ENCODE data around the gene PEAK1. TPM values are rescaled to one million over a fixed set of nuclear protein-coding genes. Genes with fewer than 3 reads are reported as not detected.
"Not testable (repeated sequence)": the region's sequence is repeated elsewhere in the genome, so short reads cannot be mapped to it uniquely, and the experiment has no call there.

The PEAK1 gene
- total and polyA plus RNA-seq, 4 donors: 8.6 to 147 (median 40.2) TPM

DNA sequence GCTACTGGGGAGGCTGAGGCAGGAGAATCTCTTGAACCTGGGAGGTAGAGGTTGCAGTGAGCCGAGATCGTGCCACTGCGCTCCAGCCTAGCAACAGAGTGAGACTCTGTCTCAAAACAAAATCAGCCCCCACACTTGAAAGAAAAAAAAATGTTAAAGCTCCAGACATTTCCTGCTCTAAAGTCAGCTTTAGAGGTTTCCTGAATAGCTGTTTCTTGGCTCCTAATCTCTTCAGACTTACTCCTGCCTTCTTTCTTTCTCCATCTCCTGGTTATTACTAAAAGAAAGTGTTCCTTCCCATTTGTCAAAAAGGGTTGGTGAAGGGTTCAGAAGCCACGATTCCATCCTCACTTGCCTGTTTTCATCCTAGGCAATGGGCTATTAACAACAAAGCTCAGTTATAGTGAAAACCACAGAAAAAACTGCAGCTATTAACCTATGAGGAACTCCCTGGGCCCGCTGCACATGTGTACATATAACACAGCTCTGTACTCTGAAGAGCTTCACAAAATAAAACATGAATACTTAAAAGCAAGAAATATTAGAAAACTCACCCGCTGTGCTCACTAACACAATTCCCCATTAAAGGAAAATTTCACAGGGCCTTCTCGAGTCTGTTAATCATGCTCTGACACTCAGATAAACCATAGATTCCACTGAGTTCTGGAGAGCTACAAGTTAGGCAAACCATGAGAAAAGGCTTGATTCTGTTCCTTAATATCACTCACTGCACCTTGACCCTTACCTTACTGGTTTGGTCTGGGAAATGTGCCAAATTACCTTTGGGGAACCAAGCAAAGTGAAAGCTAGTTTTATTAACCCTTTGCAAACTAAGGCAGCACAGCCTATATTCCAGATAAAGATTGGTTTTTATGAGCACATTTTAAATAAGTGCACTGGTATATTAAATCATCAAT is 259.1 kb downstream of the PEAK1 start:
- Histone ChIP-seq H3K27ac (ENCODE audit: low read depth in 1 of 2, low read length in 1 of 2) (peak overlapping the region in 1 of 2 donors; percentile 24), H3K27me3 (ENCODE audit: control insufficient read depth in 3 of 3, insufficient read depth in 3 of 3, low read length in 2 of 3) (no peaks in the 10 kb centered on the region), H3K9ac (ENCODE audit: insufficient read depth in 1 of 2, low read length in 2 of 2) (no peak overlapping the region), H3K4me1 (ENCODE audit: control insufficient read depth in 5 of 5, insufficient read depth in 5 of 5, low read length in 5 of 5) (peaks cover 0 to 9% (median 0%) of the 10 kb centered on the region in 5 donors), H3K36me3 (ENCODE audit: control insufficient read depth in 4 of 4, insufficient read depth in 4 of 4, low read length in 4 of 4) (peaks cover 4 to 20% (median 17%) of the 10 kb centered on the region in 4 donors), H3K9me3 (ENCODE audit: control insufficient read depth in 4 of 4, insufficient read depth in 3 of 4, low read length in 3 of 4) (peaks cover 0 to 3% (median 0%) of the 10 kb centered on the region in 4 donors), H3K4me3 (no peak overlapping the region)
- TF ChIP-seq, protein P1, sequence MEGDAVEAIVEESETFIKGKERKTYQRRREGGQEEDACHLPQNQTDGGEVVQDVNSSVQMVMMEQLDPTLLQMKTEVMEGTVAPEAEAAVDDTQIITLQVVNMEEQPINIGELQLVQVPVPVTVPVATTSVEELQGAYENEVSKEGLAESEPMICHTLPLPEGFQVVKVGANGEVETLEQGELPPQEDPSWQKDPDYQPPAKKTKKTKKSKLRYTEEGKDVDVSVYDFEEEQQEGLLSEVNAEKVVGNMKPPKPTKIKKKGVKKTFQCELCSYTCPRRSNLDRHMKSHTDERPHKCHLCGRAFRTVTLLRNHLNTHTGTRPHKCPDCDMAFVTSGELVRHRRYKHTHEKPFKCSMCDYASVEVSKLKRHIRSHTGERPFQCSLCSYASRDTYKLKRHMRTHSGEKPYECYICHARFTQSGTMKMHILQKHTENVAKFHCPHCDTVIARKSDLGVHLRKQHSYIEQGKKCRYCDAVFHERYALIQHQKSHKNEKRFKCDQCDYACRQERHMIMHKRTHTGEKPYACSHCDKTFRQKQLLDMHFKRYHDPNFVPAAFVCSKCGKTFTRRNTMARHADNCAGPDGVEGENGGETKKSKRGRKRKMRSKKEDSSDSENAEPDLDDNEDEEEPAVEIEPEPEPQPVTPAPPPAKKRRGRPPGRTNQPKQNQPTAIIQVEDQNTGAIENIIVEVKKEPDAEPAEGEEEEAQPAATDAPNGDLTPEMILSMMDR (IDR thresholded peaks at IDR 0.05; ENCODE audit: control extremely low read depth, extremely low read depth): no peak
- WGBS, 2 donors: 28 to 45% methylated on average over 7 of the region's 7 CpGs
- DNase-seq (peak in 2 of 3 donors; percentile 49 to 77), ATAC-seq (ENCODE audit: insufficient read depth, low FRiP score) (no peak)

GRCh38 chr15:77156000-77156399 is 263.9 kb downstream of the PEAK1 start:
- H3K27ac ChIP-seq (ENCODE audit: low read depth in 1 of 2, low read length in 1 of 2); H3K9ac ChIP-seq (ENCODE audit: insufficient read depth in 1 of 2, low read length in 2 of 2); H3K9me3 ChIP-seq (ENCODE audit: control insufficient read depth in 4 of 4, insufficient read depth in 3 of 4, low read length in 3 of 4); H3K4me3 ChIP-seq; DNase-seq; H3K27me3 ChIP-seq (ENCODE audit: control insufficient read depth in 3 of 3, insufficient read depth in 3 of 3, low read length in 2 of 3); ATAC-seq (ENCODE audit: insufficient read depth, low FRiP score); H3K4me1 ChIP-seq (ENCODE audit: control insufficient read depth in 5 of 5, insufficient read depth in 5 of 5, low read length in 5 of 5): not testable (repeated sequence)
- WGBS, 2 donors: 77 to 87% methylated on average over 11 of the region's 11 CpGs
- H3K36me3 ChIP-seq (ENCODE audit: control insufficient read depth in 4 of 4, insufficient read depth in 4 of 4, low read length in 4 of 4): peaks cover 4 to 20% (median 17%) of the 10 kb centered on the region in 4 donors

DNA sequence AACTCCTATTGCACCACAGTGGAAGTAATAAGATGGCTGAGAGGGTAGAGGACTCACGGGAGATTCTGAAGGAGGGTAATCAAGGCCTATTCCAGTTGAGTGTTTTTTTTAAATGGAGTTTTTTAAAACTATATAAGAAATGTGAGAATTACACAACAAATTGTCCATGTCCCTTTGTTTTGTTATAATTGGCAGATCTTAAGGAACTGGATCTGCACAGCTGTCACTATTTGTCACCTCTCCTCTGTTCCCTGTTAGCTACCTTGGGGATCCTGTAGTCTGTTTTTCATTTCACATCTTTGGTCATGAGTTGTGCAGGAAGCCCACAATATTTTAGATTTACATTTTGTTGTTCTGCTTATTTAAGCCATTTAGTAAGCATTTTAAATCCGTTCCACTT is 271.7 kb downstream of the PEAK1 start:
- H3K4me3 ChIP-seq: no peak overlapping the region
- no peak overlapping the region for H3K9ac ChIP-seq (ENCODE audit: insufficient read depth in 1 of 2, low read length in 2 of 2)
- ATAC-seq (ENCODE audit: insufficient read depth, low FRiP score) (no peak), DNase-seq (no peak)
- no peaks in the 10 kb centered on the region for H3K9me3 ChIP-seq (ENCODE audit: control insufficient read depth in 4 of 4, insufficient read depth in 3 of 4, low read length in 3 of 4)
- no peaks in the 10 kb centered on the region for H3K27me3 ChIP-seq (ENCODE audit: control insufficient read depth in 3 of 3, insufficient read depth in 3 of 3, low read length in 2 of 3)
- H3K36me3 ChIP-seq (ENCODE audit: control insufficient read depth in 4 of 4, insufficient read depth in 4 of 4, low read length in 4 of 4): peaks cover 0 to 9% (median 6%) of the 10 kb centered on the region in 4 donors
- H3K27ac ChIP-seq (ENCODE audit: low read depth in 1 of 2, low read length in 1 of 2): no peak overlapping the region
- TF ChIP-seq, protein P1 (IDR thresholded peaks at IDR 0.05; ENCODE audit: control extremely low read depth, extremely low read depth): no peak
- 91% methylated on average over 2 of the region's 2 CpGs for WGBS, 2 donors
- H3K4me1 ChIP-seq (ENCODE audit: control insufficient read depth in 5 of 5, insufficient read depth in 5 of 5, low read length in 5 of 5): peaks cover 0 to 10% (median 0%) of the 10 kb centered on the region in 5 donors

- DNase-seq (no peak), ATAC-seq (ENCODE audit: insufficient read depth, low FRiP score) (no peak)
- no peaks in the 10 kb centered on the region for H3K27me3 ChIP-seq (ENCODE audit: control insufficient read depth in 3 of 3, insufficient read depth in 3 of 3, low read length in 2 of 3)
- 73 to 89% methylated on average over 1 of the region's 1 CpG for WGBS, 2 donors
- TF ChIP-seq, protein P1 (IDR thresholded peaks at IDR 0.05; ENCODE audit: control extremely low read depth, extremely low read depth): no peak
- peaks cover 0 to 13% (median 8%) of the 10 kb centered on the region in 4 donors for H3K36me3 ChIP-seq (ENCODE audit: control insufficient read depth in 4 of 4, insufficient read depth in 4 of 4, low read length in 4 of 4)
- H3K4me3 ChIP-seq: no peak overlapping the region
- H3K4me1 ChIP-seq (ENCODE audit: control insufficient read depth in 5 of 5, insufficient read depth in 5 of 5, low read length in 5 of 5): peaks cover 0 to 10% (median 0%) of the 10 kb centered on the region in 5 donors
- H3K27ac ChIP-seq (ENCODE audit: low read depth in 1 of 2, low read length in 1 of 2): peak overlapping the region in 1 of 2 donors; percentile 31
- H3K9me3 ChIP-seq (ENCODE audit: control insufficient read depth in 4 of 4, insufficient read depth in 3 of 4, low read length in 3 of 4): peaks cover 0 to 4% (median 2%) of the 10 kb centered on the region in 4 donors
- no peak overlapping the region for H3K9ac ChIP-seq (ENCODE audit: insufficient read depth in 1 of 2, low read length in 2 of 2)
Measured at GRCh38 chr15:77145370-77145769, 274.5 kb downstream of the PEAK1 start.

Measured in lung (tissue), 12 donors.